ENCODE results near the gene HSD17B2.

- no peak for TF ChIP-seq POLR2AphosphoS5 (IDR thresholded peaks at IDR 0.05; ENCODE audit: low read depth, low read length)
- no peak for TF ChIP-seq REST (IDR thresholded peaks at IDR 0.05; ENCODE audit: insufficient read depth in 1 of 2, low read depth in 2 of 2, low read length in 2 of 2)
- TF ChIP-seq TAF1 (IDR thresholded peaks at IDR 0.05; ENCODE audit: borderline replicate concordance, insufficient read depth, low read length) = no peak
Measured at GRCh38 chr16:82050506-82050905, 15.5 kb downstream of the HSD17B2 start.
